Thymus (tissue), 11 donors: ENCODE measurements around the gene CAVIN1. TPM values are rescaled to one million over a fixed set of nuclear protein-coding genes. Genes with fewer than 3 reads are reported as not detected.
"Not testable (repeated sequence)": the region's sequence is repeated elsewhere in the genome, so short reads cannot be mapped to it uniquely, and the experiment has no call there.

Source experiments
- DNase-seq, 9 donors: peaks; one replicate each; pipeline ENCODE4 v3.0.0-alpha.2; 2013; ENCODE audit warnings: low spot score in 9 of 9, low read depth in 6 of 9, missing footprints in 1 of 9
- H3K27ac ChIP-seq, 2 donors: one replicate each; pipeline ENCODE4 v1.5.1; 2013; ENCODE audit warnings: control low read depth in 1 of 2, low read depth in 1 of 2, low read length in 1 of 2, mild to moderate bottlenecking in 1 of 2, moderate library complexity in 1 of 2
- H3K27me3 ChIP-seq, 2 donors: one replicate each; pipeline ENCODE4 v1.5.1; 2013; ENCODE audit warnings: low read length in 1 of 2; ENCODE audit not compliant: control insufficient read depth in 2 of 2, insufficient read depth in 1 of 2
- H3K36me3 ChIP-seq, 2 donors: one replicate each; pipeline ENCODE4 v1.5.1; 2013; ENCODE audit warnings: low read length in 1 of 2, mild to moderate bottlenecking in 1 of 2, moderate library complexity in 1 of 2; ENCODE audit not compliant: control insufficient read depth in 2 of 2, insufficient read depth in 2 of 2
- H3K4me1 ChIP-seq, 2 donors: one replicate each; pipeline ENCODE4 v1.5.1; 2013; ENCODE audit warnings: low read length in 2 of 2; ENCODE audit not compliant: control insufficient read depth in 2 of 2, insufficient read depth in 2 of 2
- H3K4me3 ChIP-seq, 2 donors: one replicate each; pipeline ENCODE4 v1.5.1; 2013; ENCODE audit warnings: low read length in 2 of 2, control low read depth in 1 of 2, mild to moderate bottlenecking in 1 of 2
- H3K9me3 ChIP-seq, 2 donors: one replicate each; pipeline ENCODE4 v1.5.1; 2013; ENCODE audit warnings: low read length in 1 of 2, mild to moderate bottlenecking in 1 of 2; ENCODE audit not compliant: control insufficient read depth in 2 of 2, insufficient read depth in 1 of 2
- WGBS: extraction: QIAGEN DNeasy Blood & Tissue Kit; methylation state at CpG from one replicate; pipeline ENCODE4 v1.1.7; 2013; 5-methylcytosine and 5-hydroxymethylcytosine counted together
- polyA plus RNA-seq: library from polyadenylated mRNA; stranded (reverse); fragments of 200-250 nt; gene quantifications from one replicate; pipeline ENCODE4 v1.2.3, GENCODE V29; 2013
- total RNA-seq: library from RNA; stranded (reverse); fragments of 120-200 nt; gene quantifications from one replicate; pipeline ENCODE4 v1.2.4, GENCODE V29; 2013
- donor health status: healthy.

The CAVIN1 gene
- total and polyA plus RNA-seq, 2 donors = 16.4 to 47.0 TPM

GRCh38 chr17:42422412-42422957, 571 bp downstream of the CAVIN1 start:
- Histone ChIP-seq H3K36me3 (no peaks in the 10 kb centered on the region), H3K4me3 (peak overlapping the region; percentile 52 to 55), H3K4me1 (peaks cover 11 to 25% of the 10 kb centered on the region in 2 donors), H3K27me3 (peaks cover 39 to 54% of the 10 kb centered on the region in 2 donors), H3K9me3 (peaks cover 0 to 20% of the 10 kb centered on the region in 2 donors), H3K27ac (peak overlapping the region; percentile 47 to 83)
- WGBS = under 1% methylated on average over 44 of the region's 44 CpGs
- peak in 1 of 9 donors; percentile 57 for DNase-seq

GRCh38 chr17:42421507-42422338, 1.3 kb downstream of the CAVIN1 start:
- Histone ChIP-seq H3K4me3 (peak overlapping the region; percentile 52 to 55), H3K4me1 (peaks cover 11 to 27% of the 10 kb centered on the region in 2 donors), H3K27me3 (peaks cover 39 to 54% of the 10 kb centered on the region in 2 donors), H3K36me3 (no peaks in the 10 kb centered on the region), H3K27ac (peak overlapping the region in 1 of 2 donors; percentile 60), H3K9me3 (peaks cover 0 to 20% of the 10 kb centered on the region in 2 donors)
- 8% methylated on average over 59 of the region's 59 CpGs for WGBS
- no peak for DNase-seq

- Histone ChIP-seq H3K4me1 (peaks cover 11 to 33% of the 10 kb centered on the region in 2 donors), H3K9me3 (peaks cover 0 to 20% of the 10 kb centered on the region in 2 donors), H3K27me3 (peaks cover 39 to 54% of the 10 kb centered on the region in 2 donors), H3K36me3 (no peaks in the 10 kb centered on the region), H3K4me3 (no peak overlapping the region), H3K27ac (no peak overlapping the region)
- DNase-seq = no peak
- WGBS = 45% methylated on average over 6 of the region's 6 CpGs
These were observed 1.9 kb downstream of the CAVIN1 start for GRCh38 chr17:42421136-42421506.

GRCh38 chr17:42417981-42418380, 5.1 kb downstream of the CAVIN1 start:
- not testable (repeated sequence) for H3K27ac ChIP-seq, DNase-seq, H3K4me3 ChIP-seq, H3K36me3 ChIP-seq
- H3K9me3 ChIP-seq = peaks cover 0 to 12% of the 10 kb centered on the region in 2 donors
- H3K4me1 ChIP-seq = peaks cover 20 to 54% of the 10 kb centered on the region in 2 donors
- 94% methylated on average over 5 of the region's 5 CpGs for WGBS
- peaks cover 29 to 31% of the 10 kb centered on the region in 2 donors for H3K27me3 ChIP-seq

GRCh38 chr17:42414704-42415409, 8.2 kb downstream of the CAVIN1 start:
- H3K27me3 ChIP-seq = peaks cover 0 to under 1% of the 10 kb centered on the region in 2 donors
- H3K9me3 ChIP-seq = no peaks in the 10 kb centered on the region
- peak; percentile 70 to 95 (median 78) for DNase-seq
- H3K27ac ChIP-seq = peak overlapping the region; percentile 94 to 97
- H3K36me3 ChIP-seq = no peaks in the 10 kb centered on the region
- 4% methylated on average over 7 of the region's 7 CpGs for WGBS
- H3K4me3 ChIP-seq = peak overlapping the region; percentile 21 to 53
- H3K4me1 ChIP-seq = peaks cover 11 to 43% of the 10 kb centered on the region in 2 donors

- Histone ChIP-seq H3K9me3 (no peaks in the 10 kb centered on the region), H3K4me3 (no peak overlapping the region), H3K36me3 (no peaks in the 10 kb centered on the region), H3K4me1 (peaks cover 11 to 43% of the 10 kb centered on the region in 2 donors), H3K27me3 (no peaks in the 10 kb centered on the region), H3K27ac (no peak overlapping the region)
- no peak for DNase-seq
- WGBS = 93% methylated on average over 3 of the region's 3 CpGs
These were observed 9.5 kb downstream of the CAVIN1 start for GRCh38 chr17:42413464-42414040.

- H3K4me1 ChIP-seq = peaks cover 11 to 55% of the 10 kb centered on the region in 2 donors
- H3K36me3 ChIP-seq = no peaks in the 10 kb centered on the region
- 96% methylated on average over 11 of the region's 11 CpGs for WGBS
- H3K4me3 ChIP-seq = no peak overlapping the region
- no peaks in the 10 kb centered on the region for H3K27me3 ChIP-seq
- H3K9me3 ChIP-seq = no peaks in the 10 kb centered on the region
- no peak for DNase-seq
- H3K27ac ChIP-seq = no peak overlapping the region
These were observed 11.0 kb downstream of the CAVIN1 start for GRCh38 chr17:42411905-42412679.

GRCh38 chr17:42411361-42411760, 11.7 kb downstream of the CAVIN1 start:
- Histone ChIP-seq H3K4me1 (peaks cover 18 to 57% of the 10 kb centered on the region in 2 donors), H3K4me3 (no peak overlapping the region), H3K9me3 (no peaks in the 10 kb centered on the region), H3K27me3 (no peaks in the 10 kb centered on the region), H3K36me3 (no peaks in the 10 kb centered on the region), H3K27ac (no peak overlapping the region)
- DNase-seq = no peak
- WGBS = 93% methylated on average over 4 of the region's 4 CpGs
